HG03457 (cell line): ENCODE data around the gene FBXO7.

ENCODE experiments used
- ATAC-seq: cut with Tn5 transposase; IDR thresholded peaks from one replicate; pipeline ENCODE4 v1.9.1; 2021; ENCODE audit warnings: moderate number of reproducible peaks; ENCODE audit not compliant: unreplicated experiment

FBXO7 gene

GRCh38 chr22:32489377-32489776 lies 14.8 kb downstream of the FBXO7 start:
- ATAC-seq: no peak

GRCh38 chr22:32490279-32490678 lies 15.7 kb downstream of the FBXO7 start:
- ATAC-seq: no peak

GRCh38 chr22:32492111-32492510 lies 17.5 kb downstream of the FBXO7 start:
- ATAC-seq: no peak

- ATAC-seq: no peak
Observed at GRCh38 chr22:32493551-32493950, 18.9 kb downstream of the FBXO7 start.

GRCh38 chr22:32494971-32495370 lies 20.4 kb downstream of the FBXO7 start:
- ATAC-seq: no peak

GRCh38 chr22:32499666-32500065 lies 25.1 kb downstream of the FBXO7 start:
- ATAC-seq: no peak

GRCh38 chr22:32501836-32502752 lies 27.5 kb downstream of the FBXO7 start:
- ATAC-seq: no peak

GRCh38 chr22:32509045-32509444 lies 34.4 kb downstream of the FBXO7 start:
- ATAC-seq: no peak

- no peak for ATAC-seq
Observed at GRCh38 chr22:32511274-32511673, 36.7 kb downstream of the FBXO7 start.

- ATAC-seq: no peak
Observed at GRCh38 chr22:32511776-32512175, 37.2 kb downstream of the FBXO7 start.

GRCh38 chr22:32512267-32512982 lies 37.8 kb downstream of the FBXO7 start:
- ATAC-seq: no peak

- no peak for ATAC-seq
Observed at GRCh38 chr22:32515084-32515483, 40.5 kb downstream of the FBXO7 start.

GRCh38 chr22:32517488-32517887 lies 42.9 kb downstream of the FBXO7 start:
- ATAC-seq: no peak

GRCh38 chr22:32517921-32518320 lies 43.3 kb downstream of the FBXO7 start:
- no peak for ATAC-seq

GRCh38 chr22:32518381-32518780 lies 43.8 kb downstream of the FBXO7 start:
- ATAC-seq: no peak

GRCh38 chr22:32518848-32519247 lies 44.2 kb downstream of the FBXO7 start:
- no peak for ATAC-seq

GRCh38 chr22:32520612-32521011 lies 46.0 kb downstream of the FBXO7 start:
- no peak for ATAC-seq

- no peak for ATAC-seq
Observed at GRCh38 chr22:32522237-32522636, 47.6 kb downstream of the FBXO7 start.

- ATAC-seq: no peak
Observed at GRCh38 chr22:32527756-32528155, 53.1 kb downstream of the FBXO7 start.

GRCh38 chr22:32528316-32528715 lies 53.7 kb downstream of the FBXO7 start:
- no peak for ATAC-seq

GRCh38 chr22:32528984-32529982 lies 54.7 kb downstream of the FBXO7 start:
- no peak for ATAC-seq
